Measurements from ENCODE around the gene GPR107.

DNA sequence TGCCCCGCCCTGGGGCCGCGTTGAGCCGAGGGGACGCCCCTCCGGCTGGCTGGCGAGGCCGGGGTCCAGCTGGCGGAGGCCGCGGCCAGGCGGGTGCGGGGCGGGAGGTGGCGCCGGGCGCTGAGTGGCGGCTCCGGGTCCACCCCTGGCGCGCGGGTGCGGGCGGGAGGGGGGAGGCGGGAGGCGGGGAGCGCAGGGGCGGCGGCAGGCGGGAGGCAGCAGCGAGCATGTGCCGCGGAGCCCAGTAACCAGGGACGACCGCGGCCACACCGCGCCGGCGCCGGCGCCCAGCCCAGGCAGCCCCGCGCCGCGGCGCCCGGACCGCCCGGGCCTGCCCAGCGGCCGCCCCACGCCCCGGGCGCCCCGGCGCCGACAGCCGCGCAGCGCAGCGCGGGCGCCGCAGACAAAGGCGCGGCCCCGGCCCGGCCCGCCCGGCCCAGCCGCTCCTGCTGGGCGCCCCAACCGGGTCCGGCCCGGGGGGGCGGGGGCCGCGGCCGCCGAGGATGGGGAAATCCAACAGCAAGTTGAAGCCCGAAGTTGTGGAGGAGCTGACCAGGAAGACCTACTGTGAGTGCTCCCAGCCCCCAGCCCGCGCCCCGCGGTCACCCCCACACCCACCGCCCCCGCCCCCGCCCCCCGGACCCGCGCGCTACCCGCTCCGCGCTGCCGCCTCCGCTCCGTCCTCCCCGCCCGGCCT is 118.6 kb downstream of the GPR107 start, which contains the start of gene NCS1:
- TF ChIP-seq, protein P1, sequence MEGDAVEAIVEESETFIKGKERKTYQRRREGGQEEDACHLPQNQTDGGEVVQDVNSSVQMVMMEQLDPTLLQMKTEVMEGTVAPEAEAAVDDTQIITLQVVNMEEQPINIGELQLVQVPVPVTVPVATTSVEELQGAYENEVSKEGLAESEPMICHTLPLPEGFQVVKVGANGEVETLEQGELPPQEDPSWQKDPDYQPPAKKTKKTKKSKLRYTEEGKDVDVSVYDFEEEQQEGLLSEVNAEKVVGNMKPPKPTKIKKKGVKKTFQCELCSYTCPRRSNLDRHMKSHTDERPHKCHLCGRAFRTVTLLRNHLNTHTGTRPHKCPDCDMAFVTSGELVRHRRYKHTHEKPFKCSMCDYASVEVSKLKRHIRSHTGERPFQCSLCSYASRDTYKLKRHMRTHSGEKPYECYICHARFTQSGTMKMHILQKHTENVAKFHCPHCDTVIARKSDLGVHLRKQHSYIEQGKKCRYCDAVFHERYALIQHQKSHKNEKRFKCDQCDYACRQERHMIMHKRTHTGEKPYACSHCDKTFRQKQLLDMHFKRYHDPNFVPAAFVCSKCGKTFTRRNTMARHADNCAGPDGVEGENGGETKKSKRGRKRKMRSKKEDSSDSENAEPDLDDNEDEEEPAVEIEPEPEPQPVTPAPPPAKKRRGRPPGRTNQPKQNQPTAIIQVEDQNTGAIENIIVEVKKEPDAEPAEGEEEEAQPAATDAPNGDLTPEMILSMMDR (IDR thresholded peaks at IDR 0.05) = no peak
- TF ChIP-seq, protein P2, sequence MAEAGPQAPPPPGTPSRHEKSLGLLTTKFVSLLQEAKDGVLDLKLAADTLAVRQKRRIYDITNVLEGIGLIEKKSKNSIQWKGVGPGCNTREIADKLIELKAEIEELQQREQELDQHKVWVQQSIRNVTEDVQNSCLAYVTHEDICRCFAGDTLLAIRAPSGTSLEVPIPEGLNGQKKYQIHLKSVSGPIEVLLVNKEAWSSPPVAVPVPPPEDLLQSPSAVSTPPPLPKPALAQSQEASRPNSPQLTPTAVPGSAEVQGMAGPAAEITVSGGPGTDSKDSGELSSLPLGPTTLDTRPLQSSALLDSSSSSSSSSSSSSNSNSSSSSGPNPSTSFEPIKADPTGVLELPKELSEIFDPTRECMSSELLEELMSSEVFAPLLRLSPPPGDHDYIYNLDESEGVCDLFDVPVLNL (CRISPR knock-in tag; IDR thresholded peaks at IDR 0.05; ENCODE audit: borderline replicate concordance, low read depth) = no peak
- TF ChIP-seq, protein P3, sequence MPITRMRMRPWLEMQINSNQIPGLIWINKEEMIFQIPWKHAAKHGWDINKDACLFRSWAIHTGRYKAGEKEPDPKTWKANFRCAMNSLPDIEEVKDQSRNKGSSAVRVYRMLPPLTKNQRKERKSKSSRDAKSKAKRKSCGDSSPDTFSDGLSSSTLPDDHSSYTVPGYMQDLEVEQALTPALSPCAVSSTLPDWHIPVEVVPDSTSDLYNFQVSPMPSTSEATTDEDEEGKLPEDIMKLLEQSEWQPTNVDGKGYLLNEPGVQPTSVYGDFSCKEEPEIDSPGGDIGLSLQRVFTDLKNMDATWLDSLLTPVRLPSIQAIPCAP (CRISPR knock-in tag; IDR thresholded peaks at IDR 0.05) = no peak
- TF ChIP-seq TEAD4 (CRISPR knock-in tag; IDR thresholded peaks at IDR 0.05) (no peak), ESRRA (CRISPR knock-in tag; IDR thresholded peaks at IDR 0.05; ENCODE audit: borderline replicate concordance) (no peak), SP1 (CRISPR knock-in tag; conservative IDR thresholded peaks at IDR 0.05) (no peak), SMAD4 (CRISPR knock-in tag; IDR thresholded peaks at IDR 0.05) (no peak), IRF2 (CRISPR knock-in tag; IDR thresholded peaks at IDR 0.05; ENCODE audit: borderline replicate concordance, low read depth) (no peak)
- TF ChIP-seq, protein P4, sequence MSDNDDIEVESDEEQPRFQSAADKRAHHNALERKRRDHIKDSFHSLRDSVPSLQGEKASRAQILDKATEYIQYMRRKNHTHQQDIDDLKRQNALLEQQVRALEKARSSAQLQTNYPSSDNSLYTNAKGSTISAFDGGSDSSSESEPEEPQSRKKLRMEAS (CRISPR knock-in tag; IDR thresholded peaks at IDR 0.05) = no peak
- TF ChIP-seq, protein P5, sequence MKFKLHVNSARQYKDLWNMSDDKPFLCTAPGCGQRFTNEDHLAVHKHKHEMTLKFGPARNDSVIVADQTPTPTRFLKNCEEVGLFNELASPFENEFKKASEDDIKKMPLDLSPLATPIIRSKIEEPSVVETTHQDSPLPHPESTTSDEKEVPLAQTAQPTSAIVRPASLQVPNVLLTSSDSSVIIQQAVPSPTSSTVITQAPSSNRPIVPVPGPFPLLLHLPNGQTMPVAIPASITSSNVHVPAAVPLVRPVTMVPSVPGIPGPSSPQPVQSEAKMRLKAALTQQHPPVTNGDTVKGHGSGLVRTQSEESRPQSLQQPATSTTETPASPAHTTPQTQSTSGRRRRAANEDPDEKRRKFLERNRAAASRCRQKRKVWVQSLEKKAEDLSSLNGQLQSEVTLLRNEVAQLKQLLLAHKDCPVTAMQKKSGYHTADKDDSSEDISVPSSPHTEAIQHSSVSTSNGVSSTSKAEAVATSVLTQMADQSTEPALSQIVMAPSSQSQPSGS (CRISPR knock-in tag; IDR thresholded peaks at IDR 0.05; ENCODE audit: borderline replicate concordance, low read depth) = no peak

Data from WTC11 (cell line).